H1 (cell line): Measurements from ENCODE around the gene LZTFL1. TPM values are rescaled to one million over a fixed set of nuclear protein-coding genes. Genes with fewer than 3 reads are reported as not detected.

ENCODE experiments used
- CTCF ChIA-PET: fragments of 300-600 bp; sonication (Branson Sonifier 250); formaldehyde crosslinking; loops from one replicate; lab custom pipeline; 2021; ENCODE audit not compliant: partially characterized antibody; lab: Charles Lee
- POLR2A ChIA-PET: fragments of 300-600 bp; sonication (Branson Sonifier 250); formaldehyde crosslinking; loops from one replicate; lab custom pipeline; 2021; ENCODE audit warnings: inconsistent platforms; ENCODE audit not compliant: partially characterized antibody; lab: Charles Lee
- DNase-seq, 2 experiments: peaks; one replicate each; pipeline versions ENCODE4 v3.0.0 to v3.0.0-alpha.2; 2010 to 2022; ENCODE audit warnings: low spot score in 2 of 2, low read depth in 1 of 2, mixed read lengths in 1 of 2
- FAIRE-seq: peaks from 2 replicates; lab custom pipeline; 2011; peaks lifted over from hg19 to GRCh38; lab: Jason Lieb, UNC
- H2AFZ ChIP-seq: 2 replicates; pipeline ENCODE4 v1.8.1; 2012; ENCODE audit warnings: low read length, inconsistent platforms
- H2AK5ac ChIP-seq: 2 replicates; pipeline ENCODE4 v1.6.1; 2013; ENCODE audit warnings: low read depth, low read length
- H2BK120ac ChIP-seq: replicated peaks from 2 replicates; pipeline ENCODE3; 2013; ENCODE audit warnings: low read depth, low read length, inconsistent platforms
- H2BK12ac ChIP-seq: 2 replicates; pipeline ENCODE4 v1.6.1; 2013; ENCODE audit warnings: low read depth, low read length
- H2BK15ac ChIP-seq: 2 replicates; pipeline ENCODE4 v1.6.1; 2013; ENCODE audit warnings: low read length
- H2BK20ac ChIP-seq: 2 replicates; pipeline ENCODE4 v1.6.1; 2013; ENCODE audit warnings: low read length
- H2BK5ac ChIP-seq: 2 replicates; pipeline ENCODE4 v1.6.1; 2013; ENCODE audit warnings: low read depth, low read length
- H3K14ac ChIP-seq: 2 replicates; pipeline ENCODE4 v1.6.1; 2013; ENCODE audit warnings: inconsistent platforms; ENCODE audit not compliant: insufficient read length
- H3K18ac ChIP-seq: 2 replicates; pipeline ENCODE4 v1.6.1; 2013; ENCODE audit warnings: low read length; ENCODE audit errors: extremely low read depth
- H3K23ac ChIP-seq: 2 replicates; pipeline ENCODE4 v1.6.1; 2013; ENCODE audit warnings: inconsistent platforms; ENCODE audit not compliant: insufficient read length
- H3K23me2 ChIP-seq: 2 replicates; pipeline ENCODE4 v1.6.1; 2013; ENCODE audit warnings: low read depth, low read length
- H3K27ac ChIP-seq: 2 replicates; pipeline ENCODE4 v1.6.1; 2011; ENCODE audit warnings: low read depth, low read length, inconsistent platforms
- H3K27me3 ChIP-seq, 4 experiments: replicated peaks in 1 of 4; 1 replicate in 1 of 4; 2 replicates in 3 of 4; pipeline versions ENCODE4 v1.6.1 to v1.8.1; 2011 to 2013; ENCODE audit warnings: low read length in 3 of 4, mild to moderate bottlenecking in 3 of 4, inconsistent platforms in 2 of 4, mixed read lengths in 2 of 4, moderate library complexity in 1 of 4; ENCODE audit not compliant: control insufficient read depth in 3 of 4, insufficient read depth in 3 of 4; ENCODE audit errors: extremely low read depth in 1 of 4
- H3K36me3 ChIP-seq, 4 experiments: 2 replicates each; pipeline versions ENCODE4 v1.6.1 to v1.8.1; 2011 to 2013; ENCODE audit warnings: mild to moderate bottlenecking in 4 of 4, low read length in 3 of 4, moderate library complexity in 2 of 4, control low read depth in 1 of 4, inconsistent platforms in 1 of 4; ENCODE audit not compliant: insufficient read depth in 4 of 4, control insufficient read depth in 2 of 4
- H3K4ac ChIP-seq: replicated peaks from 2 replicates; pipeline ENCODE3; 2013; ENCODE audit warnings: low read length, low read depth, mixed read lengths, inconsistent platforms; ENCODE audit not compliant: insufficient read length
- H3K4me1 ChIP-seq, 4 experiments: replicated peaks in 1 of 4; 1 replicate in 1 of 4; 2 replicates in 3 of 4; pipeline versions ENCODE4 v1.6.1 to v1.8.1; 2011 to 2013; ENCODE audit warnings: low read length in 3 of 4, inconsistent platforms in 2 of 4, mixed read lengths in 1 of 4; ENCODE audit not compliant: insufficient read depth in 4 of 4, control insufficient read depth in 3 of 4
- H3K4me2 ChIP-seq, 2 experiments: 2 replicates each; pipeline versions ENCODE4 v1.6.1 to v1.8.1; 2011 to 2013; ENCODE audit warnings: low read depth in 2 of 2, low read length in 2 of 2, control low read depth in 1 of 2, inconsistent platforms in 1 of 2, mild to moderate bottlenecking in 1 of 2; ENCODE audit not compliant: insufficient read depth in 1 of 2
- H3K4me3 ChIP-seq, 4 experiments: fragments of 200-600, 300-600 bp in 1 of 4; sonication (generic), shearing (Covaris generic), sonication (Bioruptor Twin) in 1 of 4; 2 replicates each; pipeline versions ENCODE4 v1.5.1 to v1.8.1; 2011 to 2016; ENCODE audit warnings: low read length in 4 of 4, low read depth in 3 of 4, control low read depth in 2 of 4, inconsistent platforms in 2 of 4, mild to moderate bottlenecking in 2 of 4, mixed read lengths in 1 of 4, moderate library complexity in 1 of 4; ENCODE audit not compliant: insufficient read depth in 2 of 4; ENCODE audit errors: extremely low read depth in 1 of 4
- H3K56ac ChIP-seq: replicated peaks from 2 replicates; pipeline ENCODE3; 2013; ENCODE audit warnings: low read depth, mild to moderate bottlenecking, mixed read lengths, low read length, inconsistent platforms; ENCODE audit not compliant: insufficient read length
- H3K79me1 ChIP-seq: 2 replicates; pipeline ENCODE4 v1.6.1; 2013; ENCODE audit warnings: low read depth, low read length, control low read depth
- H3K79me2 ChIP-seq, 2 experiments: 2 replicates each; pipeline versions ENCODE4 v1.6.1 to v1.8.1; 2012 to 2013; ENCODE audit warnings: low read length in 2 of 2, mild to moderate bottlenecking in 2 of 2, inconsistent platforms in 1 of 2; ENCODE audit not compliant: insufficient read depth in 2 of 2, control insufficient read depth in 1 of 2
- H3K9ac ChIP-seq, 4 experiments: replicated peaks in 1 of 4; 1 replicate in 1 of 4; 2 replicates in 3 of 4; pipeline versions ENCODE4 v1.6.1 to v1.8.1; 2011 to 2013; ENCODE audit warnings: low read depth in 3 of 4, low read length in 3 of 4, control low read depth in 2 of 4, mild to moderate bottlenecking in 2 of 4, moderate library complexity in 2 of 4, inconsistent platforms in 1 of 4; ENCODE audit errors: extremely low read depth in 1 of 4
- H3K9me3 ChIP-seq, 2 experiments: 2 replicates each; pipeline versions ENCODE4 v1.6.1 to v1.8.1; 2012 to 2013; ENCODE audit warnings: mild to moderate bottlenecking in 2 of 2, moderate library complexity in 2 of 2, control low read depth in 1 of 2, inconsistent platforms in 1 of 2, low read depth in 1 of 2, low read length in 1 of 2, mixed read lengths in 1 of 2; ENCODE audit not compliant: insufficient read depth in 2 of 2
- H4K20me1 ChIP-seq, 2 experiments: replicated peaks in 1 of 2; 2 replicates each; pipeline versions ENCODE3 to v1.8.1; 2011 to 2013; ENCODE audit warnings: inconsistent platforms in 2 of 2, low read length in 2 of 2, mild to moderate bottlenecking in 1 of 2; ENCODE audit not compliant: insufficient read depth in 2 of 2, control insufficient read depth in 1 of 2
- H4K5ac ChIP-seq: 2 replicates; pipeline ENCODE4 v1.6.1; 2013; ENCODE audit warnings: low read length, low read depth, mixed read lengths, inconsistent platforms; ENCODE audit not compliant: insufficient read length
- H4K8ac ChIP-seq: 2 replicates; pipeline ENCODE4 v1.8.0; 2013; ENCODE audit warnings: mild to moderate bottlenecking, moderate library complexity, low read length, inconsistent platforms; ENCODE audit not compliant: insufficient read depth; ENCODE audit errors: extremely low read depth
- H4K91ac ChIP-seq: replicated peaks from 2 replicates; pipeline ENCODE3; 2013; ENCODE audit warnings: low read length, mixed read lengths, inconsistent platforms; ENCODE audit not compliant: insufficient read length
- EP300 ChIP-seq, 2 experiments: IDR thresholded peaks; 1 replicate in 1 of 2; 2 replicates in 1 of 2; pipeline ENCODE4 v1.6.1; 2011 to 2012; ENCODE audit warnings: low read depth in 2 of 2, low read length in 2 of 2, mild to moderate bottlenecking in 2 of 2, borderline replicate concordance in 1 of 2, inconsistent platforms in 1 of 2, moderate library complexity in 1 of 2
- JUN ChIP-seq: IDR thresholded peaks from 2 replicates; pipeline ENCODE4 v1.6.1; 2011; ENCODE audit warnings: low read depth, mild to moderate bottlenecking, improper control_type of control experiment, low read length
- KDM4A ChIP-seq: IDR thresholded peaks from one replicate; pipeline ENCODE4 v1.7.1; 2012; ENCODE audit warnings: low read depth, mild to moderate bottlenecking, moderate library complexity, low read length, inconsistent platforms; ENCODE audit not compliant: severe bottlenecking
- NRF1 ChIP-seq: IDR thresholded peaks from 2 replicates; pipeline ENCODE4 v1.6.1; 2011; ENCODE audit warnings: mild to moderate bottlenecking, low read depth, low read length, improper control_type of control experiment
- RBBP5 ChIP-seq: IDR thresholded peaks from 2 replicates; pipeline ENCODE4 v1.7.1; 2012; ENCODE audit warnings: low read depth, mild to moderate bottlenecking, inconsistent platforms, low read length, moderate library complexity, borderline replicate concordance
- SP4 ChIP-seq: IDR thresholded peaks from 2 replicates; pipeline ENCODE4 v1.6.1; 2012; ENCODE audit warnings: low read length, inconsistent platforms
- SRF ChIP-seq: IDR thresholded peaks from 2 replicates; pipeline ENCODE4 v1.6.1; 2011; ENCODE audit warnings: mild to moderate bottlenecking, low read depth, low read length, moderate library complexity
- WGBS, 2 experiments: shearing (Covaris generic) in 1 of 2; methylation state at CpG; one replicate each; pipeline versions ENCODE4 v1.1.6 to v1.1.7; 2013 to 2015; ENCODE audit warnings: low lambda C conversion rate in 2 of 2, mixed read lengths in 2 of 2, inconsistent platforms in 1 of 2, low coverage in 1 of 2, missing lambda C conversion rate in 1 of 2; ENCODE audit not compliant: insufficient replicate concordance in 2 of 2, insufficient coverage in 1 of 2, insufficient read length in 1 of 2; ENCODE audit errors: extremely low coverage in 1 of 2, missing lambda C conversion rate in 1 of 2; 5-methylcytosine and 5-hydroxymethylcytosine counted together
- polyA plus RNA-seq, 7 experiments: library from polyadenylated mRNA; depleted of rRNA in 3 of 7; stranded (reverse) in 5 of 7; unstranded in 2 of 7; fragments of >200 nt in 5 of 7; fragments of 200-250 nt in 2 of 7; gene quantifications; 1 replicate in 5 of 7; 2 replicates in 1 of 7; 4 replicates in 1 of 7; pipeline versions ENCODE4 v1.2.1 to v1.2.3, GENCODE V29; 2011 to 2013; ENCODE audit warnings: missing spikeins in 2 of 7, mixed read lengths in 2 of 7
- total RNA-seq: library from RNA; stranded (reverse); fragmentation: NEBNext Ultra II Directional; extraction: Animal tissue kit (Norgen Biotek cat#: 25700); gene quantifications from 2 replicates; pipeline ENCODE4 v1.2.1, GENCODE V29; 2021

LZTFL1 gene
- total and polyA plus RNA-seq, 2 of the 8 experiments (the other 6 are each of a cell fraction or from before 2014, with no cell fraction given): 8.7 to 11.5 TPM

DNA sequence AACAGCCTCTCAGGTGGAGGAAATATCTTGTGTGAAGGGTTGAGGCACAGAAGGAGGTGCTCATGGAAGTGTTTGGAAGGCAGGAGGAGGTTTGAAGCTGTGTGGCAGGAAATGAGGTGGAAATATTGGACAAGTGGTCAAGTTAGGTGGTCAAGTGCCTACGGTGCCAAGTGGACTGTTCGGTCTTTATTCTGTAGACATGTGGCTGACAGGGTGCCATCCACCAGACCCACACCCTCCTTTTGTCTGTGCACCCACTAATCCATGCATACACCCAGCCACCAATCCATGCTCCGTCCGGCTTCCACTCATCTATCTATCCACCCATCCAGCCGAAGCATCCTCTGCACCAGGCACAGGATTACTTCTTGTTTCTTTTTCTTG lies 47.8 kb downstream of the LZTFL1 start:
- POLR2A ChIA-PET: no interaction called here
- Histone ChIP-seq H4K5ac (no peak overlapping the region), H3K14ac (no peak overlapping the region), H2BK15ac (no peak overlapping the region), H2BK20ac (no peak overlapping the region), H3K79me2 (no peaks in the 10 kb centered on the region), H3K27ac (no peak overlapping the region), H2BK12ac (no peak overlapping the region), H3K79me1 (no peaks in the 10 kb centered on the region), H3K23me2 (peaks cover 2% of the 10 kb centered on the region; the same call in 1 of the 2 replicates), H3K4me3 (no peak overlapping the region), H3K4me1 (peaks cover 0 to 3% (median 0%) of the 10 kb centered on the region in 4 experiments; a peak in 2 of 7 replicates), H2BK120ac (no peak overlapping the region), H3K18ac (no peak overlapping the region), H4K91ac (no peak overlapping the region), H3K4ac (no peak overlapping the region), H2AK5ac (no peak overlapping the region), H3K27me3 (peaks cover 22 to 48% (median 41%) of the 10 kb centered on the region in 4 experiments), H3K36me3 (no peaks in the 10 kb centered on the region), H4K20me1 (peaks cover 0 to 2% of the 10 kb centered on the region in 2 experiments), H2BK5ac (no peak overlapping the region), H3K9me3 (0 out of 4 replicates have a peak, but pooled peaks cover 0 to 1% of the 10 kb centered on the region in 2 experiments), H2AFZ (no peak overlapping the region), H3K9ac (no peak overlapping the region), H3K23ac (no peak overlapping the region), H3K4me2 (no peak overlapping the region), H4K8ac (no peak overlapping the region), H3K56ac (no peak overlapping the region)
- FAIRE-seq (no peak), DNase-seq (no peak)
- CTCF ChIA-PET: interaction anchor here (1.2 to 3.7 kb wide), 2 partner anchors 30 to 33 kb away, joined by 3 to 13 read pairs; no protein-coding TSS in a partner anchor
- no peak for TF ChIP-seq SP4
- TF ChIP-seq SRF: no peak
- no peak for TF ChIP-seq RBBP5
- TF ChIP-seq JUN: no peak
- TF ChIP-seq NRF1: no peak
- no peak for TF ChIP-seq KDM4A
- TF ChIP-seq EP300 (IDR thresholded peaks at IDR 0.05; ENCODE audit: borderline replicate concordance in 1 of 2, low read depth in 2 of 2, low read length in 2 of 2): no peak
- WGBS, 2 experiments: 87% methylated on average over 5 of the region's 5 CpGs; no CpG with 5 or more reads in 1 of the 2 experiments
